ENCODE results near the gene GADD45A. TPM values are rescaled to one million over a fixed set of nuclear protein-coding genes. Genes with fewer than 3 reads are reported as not detected.

GADD45A gene
- polyA plus RNA-seq, 3 donors = 7.5 to 14.3 (median 9.6) TPM

DNA sequence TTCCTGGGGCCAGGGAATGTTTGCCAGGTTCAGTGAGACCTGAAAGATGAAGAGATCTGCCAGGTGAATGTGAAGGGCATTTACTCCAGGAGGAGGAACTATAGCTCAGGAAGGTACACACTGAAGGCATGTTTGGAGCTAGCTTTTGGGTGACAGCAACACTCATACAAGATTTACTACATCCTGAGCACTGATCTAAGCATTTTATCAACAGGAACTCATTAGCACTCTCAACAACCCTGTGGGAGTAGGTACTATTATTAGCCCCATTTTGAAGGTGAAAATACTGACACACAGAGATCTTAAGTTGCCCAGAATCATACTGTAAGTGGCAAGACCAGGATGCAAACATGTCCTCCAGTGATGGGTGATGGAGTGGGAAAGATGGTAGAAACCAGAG is 6.7 kb downstream of the GADD45A start:
- Mint-ChIP-seq H3K36me3 (peaks cover 6 to 15% of the 10 kb centered on the region in 2 donors), H3K9me3 (peaks cover 0 to 2% (median 0%) of the 10 kb centered on the region in 7 donors), H3K27me3 (ENCODE audit: low read depth in 3 of 3) (peaks cover 0 to 1% (median 0%) of the 10 kb centered on the region in 3 donors), H3K4me1 (peaks cover 37% of the 10 kb centered on the region), H3K4me3 (no peak overlapping the region), H3K27ac (no peak overlapping the region)
- intact Hi-C loops (cut with micrococcal nuclease) = no loop called here
- Histone ChIP-seq H3K4me3 (replicated peaks in 1 of 3; ENCODE audit: low read depth in 2 of 3, low read length in 3 of 3) (no peak overlapping the region), H3K9me3 (replicated peaks in 1 of 2; ENCODE audit: control insufficient read depth in 1 of 2, insufficient read depth in 1 of 2, low read length in 2 of 2) (no peaks in the 10 kb centered on the region), H3K27ac (ENCODE audit: low read depth in 1 of 2, low read length in 2 of 2) (no peak overlapping the region), H2AFZ (ENCODE audit: insufficient read depth, low read depth, low read length, poor library complexity, severe bottlenecking) (no peak overlapping the region), H3K4me1 (ENCODE audit: control insufficient read depth in 1 of 2, insufficient read depth in 2 of 2, low read length in 2 of 2) (peaks cover 33 to 35% of the 10 kb centered on the region in 2 donors), H3K27me3 (ENCODE audit: control insufficient read depth in 2 of 2, insufficient read depth in 2 of 2, low read length in 2 of 2) (no peaks in the 10 kb centered on the region), H3K9ac (ENCODE audit: insufficient read depth, low read length, poor library complexity, severe bottlenecking) (no peak overlapping the region), H3K36me3 (replicated peaks in 1 of 2; ENCODE audit: control insufficient read depth in 1 of 2, insufficient read depth in 2 of 2, low read length in 2 of 2) (peaks cover 0 to 10% of the 10 kb centered on the region in 2 donors), H3K79me2 (ENCODE audit: insufficient read depth, low read length) (peaks cover 6% of the 10 kb centered on the region), H3K4me2 (replicated peaks; ENCODE audit: extremely low read depth, low read length, poor library complexity, severe bottlenecking) (no peak overlapping the region), H4K20me1 (ENCODE audit: insufficient read depth, low read length) (no peaks in the 10 kb centered on the region)
- no peak for DNase-seq
- TF ChIP-seq CTCF (IDR thresholded peaks at IDR 0.05) = no peak

GRCh38 chr1:67695963-67696362 is 11.0 kb downstream of the GADD45A start:
- Histone ChIP-seq H3K79me2 (ENCODE audit: insufficient read depth, low read length) (no peaks in the 10 kb centered on the region), H3K36me3 (replicated peaks in 1 of 2; ENCODE audit: control insufficient read depth in 1 of 2, insufficient read depth in 2 of 2, low read length in 2 of 2) (peaks cover 0 to 3% of the 10 kb centered on the region in 2 donors), H2AFZ (ENCODE audit: insufficient read depth, low read depth, low read length, poor library complexity, severe bottlenecking) (no peak overlapping the region), H3K27me3 (ENCODE audit: control insufficient read depth in 2 of 2, insufficient read depth in 2 of 2, low read length in 2 of 2) (no peaks in the 10 kb centered on the region), H3K4me2 (replicated peaks; ENCODE audit: extremely low read depth, low read length, poor library complexity, severe bottlenecking) (no peak overlapping the region), H3K27ac (ENCODE audit: low read depth in 1 of 2, low read length in 2 of 2) (no peak overlapping the region), H3K4me1 (ENCODE audit: control insufficient read depth in 1 of 2, insufficient read depth in 2 of 2, low read length in 2 of 2) (peaks cover 3 to 6% of the 10 kb centered on the region in 2 donors), H3K9ac (ENCODE audit: insufficient read depth, low read length, poor library complexity, severe bottlenecking) (no peak overlapping the region), H4K20me1 (ENCODE audit: insufficient read depth, low read length) (no peaks in the 10 kb centered on the region), H3K4me3 (replicated peaks in 1 of 3; ENCODE audit: low read depth in 2 of 3, low read length in 3 of 3) (no peak overlapping the region), H3K9me3 (replicated peaks in 1 of 2; ENCODE audit: control insufficient read depth in 1 of 2, insufficient read depth in 1 of 2, low read length in 2 of 2) (no peaks in the 10 kb centered on the region)
- Mint-ChIP-seq H3K27me3 (ENCODE audit: low read depth in 3 of 3) (no peaks in the 10 kb centered on the region), H3K27ac (no peak overlapping the region), H3K4me3 (no peak overlapping the region), H3K36me3 (peaks cover 1 to 2% of the 10 kb centered on the region in 2 donors), H3K4me1 (peaks cover 12% of the 10 kb centered on the region), H3K9me3 (peaks cover 0 to 4% (median 0%) of the 10 kb centered on the region in 7 donors)
- no peak for DNase-seq
- WGBS (ENCODE audit: insufficient coverage) = 100% methylated on average over 1 of the region's 2 CpGs
- intact Hi-C loops (cut with micrococcal nuclease) = no loop called here
- no peak for TF ChIP-seq CTCF (IDR thresholded peaks at IDR 0.05)
